ENCODE measurements around the gene GDPD4.

GRCh38 chr11:77205467-77206263 lies 95.8 kb downstream of the GDPD4 start:
- no peak for TF ChIP-seq CTCF (conservative IDR thresholded peaks at IDR 0.05)
- no peak for TF ChIP-seq ZFX (IDR thresholded peaks at IDR 0.05)
